Omental fat pad (tissue), 4 donors: ENCODE results near the gene HPCAL1. TPM values are rescaled to one million over a fixed set of nuclear protein-coding genes. Genes with fewer than 3 reads are reported as not detected.

Experiments
- ATAC-seq: fragments of 150-250 bp; one replicate; pipeline ENCODE4 v1.9.1; 2016; ENCODE audit warnings: mild to moderate bottlenecking, moderate library complexity; ENCODE audit not compliant: low FRiP score
- DNase-seq: peaks from one replicate; pipeline ENCODE4 v3.0.0-alpha.2; 2019; ENCODE audit warnings: low spot score
- total RNA-seq, 4 donors: library from RNA; depleted of rRNA; stranded (reverse); fragments of >200 nt; gene quantifications; one replicate each; pipeline ENCODE4 v1.1.0, GENCODE V29; 2016
- TF ChIP-seq, protein P1 (sequence below), 3 donors: fragments of 450-650 bp; IDR thresholded peaks; one replicate each; pipeline ENCODE4 v1.5.1; 2016 to 2017; ENCODE audit warnings: antibody characterized with exemption in 3 of 3, mild to moderate bottlenecking in 3 of 3, moderate library complexity in 2 of 3

HPCAL1 gene
- total RNA-seq, 4 donors from 2014 or later, result 51.8 to 75.8 (median 67.8) TPM

DNA sequence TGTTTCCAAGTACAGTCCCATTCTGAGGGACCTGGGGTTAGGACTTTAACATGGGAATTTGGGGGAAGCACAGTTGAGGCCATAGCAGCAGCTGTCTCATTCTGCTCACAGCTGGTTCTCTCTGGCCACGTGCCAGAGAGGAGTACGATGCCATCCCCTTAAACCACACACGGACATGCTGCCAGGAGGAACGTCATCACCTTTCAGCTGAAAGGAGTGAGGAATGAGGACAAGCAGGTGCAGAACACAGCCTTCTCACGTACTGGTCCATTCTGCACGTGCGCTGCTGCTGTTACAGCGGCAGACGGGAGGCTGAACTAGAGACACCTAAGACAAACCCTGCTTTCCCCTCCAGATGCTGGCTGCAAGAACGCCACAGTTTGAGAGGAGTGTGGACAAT, 111.9 kb downstream of the HPCAL1 start:
- DNase-seq (no peak), ATAC-seq (no peak)
- TF ChIP-seq, protein P1, sequence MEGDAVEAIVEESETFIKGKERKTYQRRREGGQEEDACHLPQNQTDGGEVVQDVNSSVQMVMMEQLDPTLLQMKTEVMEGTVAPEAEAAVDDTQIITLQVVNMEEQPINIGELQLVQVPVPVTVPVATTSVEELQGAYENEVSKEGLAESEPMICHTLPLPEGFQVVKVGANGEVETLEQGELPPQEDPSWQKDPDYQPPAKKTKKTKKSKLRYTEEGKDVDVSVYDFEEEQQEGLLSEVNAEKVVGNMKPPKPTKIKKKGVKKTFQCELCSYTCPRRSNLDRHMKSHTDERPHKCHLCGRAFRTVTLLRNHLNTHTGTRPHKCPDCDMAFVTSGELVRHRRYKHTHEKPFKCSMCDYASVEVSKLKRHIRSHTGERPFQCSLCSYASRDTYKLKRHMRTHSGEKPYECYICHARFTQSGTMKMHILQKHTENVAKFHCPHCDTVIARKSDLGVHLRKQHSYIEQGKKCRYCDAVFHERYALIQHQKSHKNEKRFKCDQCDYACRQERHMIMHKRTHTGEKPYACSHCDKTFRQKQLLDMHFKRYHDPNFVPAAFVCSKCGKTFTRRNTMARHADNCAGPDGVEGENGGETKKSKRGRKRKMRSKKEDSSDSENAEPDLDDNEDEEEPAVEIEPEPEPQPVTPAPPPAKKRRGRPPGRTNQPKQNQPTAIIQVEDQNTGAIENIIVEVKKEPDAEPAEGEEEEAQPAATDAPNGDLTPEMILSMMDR (IDR thresholded peaks at IDR 0.05), result no peak

DNA sequence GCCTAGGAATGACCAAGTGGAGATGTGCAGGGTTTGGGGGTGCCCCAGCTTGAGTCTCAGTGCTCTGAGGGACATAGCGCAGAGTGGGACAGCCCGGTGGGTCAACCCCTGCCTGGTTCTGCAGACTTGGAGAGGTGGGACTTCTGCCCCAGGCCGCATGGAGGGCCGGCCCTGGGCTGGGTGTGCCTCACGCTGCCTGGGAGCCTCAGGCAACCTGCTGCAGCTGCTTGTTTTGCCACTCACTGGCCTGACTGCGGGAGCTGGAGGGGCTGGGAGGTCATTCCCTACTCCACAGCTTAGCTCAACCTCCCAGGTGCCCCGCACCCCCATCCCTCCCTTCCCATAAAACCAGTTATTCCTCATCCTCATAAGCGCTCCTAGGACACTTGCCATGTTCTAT, 112.3 kb downstream of the HPCAL1 start:
- TF ChIP-seq, protein P1 (IDR thresholded peaks at IDR 0.05), result no peak
- ATAC-seq (no peak), DNase-seq (no peak)

DNA sequence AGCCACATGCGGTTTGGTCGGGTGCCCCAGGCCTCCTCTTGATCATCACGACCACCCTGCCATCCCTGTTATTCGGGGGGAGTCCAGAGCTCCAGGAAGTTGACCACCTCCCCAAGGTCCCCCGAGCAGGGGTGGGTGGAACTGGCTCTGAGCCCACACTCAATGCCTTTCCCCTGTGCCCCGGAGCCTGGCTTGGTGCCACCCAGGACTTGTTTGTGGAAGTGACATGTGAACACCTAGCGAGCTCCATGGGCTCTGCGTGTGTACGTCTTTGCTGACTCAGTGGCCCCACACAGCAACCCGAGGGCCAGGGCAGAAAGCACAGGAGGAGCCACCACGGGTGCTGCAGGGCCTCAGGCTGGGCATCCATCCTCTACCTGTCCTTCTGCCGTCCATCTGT, 112.9 kb downstream of the HPCAL1 start:
- ATAC-seq, result no peak
- TF ChIP-seq, protein P1 (IDR thresholded peaks at IDR 0.05), result no peak
- DNase-seq, result no peak

DNA sequence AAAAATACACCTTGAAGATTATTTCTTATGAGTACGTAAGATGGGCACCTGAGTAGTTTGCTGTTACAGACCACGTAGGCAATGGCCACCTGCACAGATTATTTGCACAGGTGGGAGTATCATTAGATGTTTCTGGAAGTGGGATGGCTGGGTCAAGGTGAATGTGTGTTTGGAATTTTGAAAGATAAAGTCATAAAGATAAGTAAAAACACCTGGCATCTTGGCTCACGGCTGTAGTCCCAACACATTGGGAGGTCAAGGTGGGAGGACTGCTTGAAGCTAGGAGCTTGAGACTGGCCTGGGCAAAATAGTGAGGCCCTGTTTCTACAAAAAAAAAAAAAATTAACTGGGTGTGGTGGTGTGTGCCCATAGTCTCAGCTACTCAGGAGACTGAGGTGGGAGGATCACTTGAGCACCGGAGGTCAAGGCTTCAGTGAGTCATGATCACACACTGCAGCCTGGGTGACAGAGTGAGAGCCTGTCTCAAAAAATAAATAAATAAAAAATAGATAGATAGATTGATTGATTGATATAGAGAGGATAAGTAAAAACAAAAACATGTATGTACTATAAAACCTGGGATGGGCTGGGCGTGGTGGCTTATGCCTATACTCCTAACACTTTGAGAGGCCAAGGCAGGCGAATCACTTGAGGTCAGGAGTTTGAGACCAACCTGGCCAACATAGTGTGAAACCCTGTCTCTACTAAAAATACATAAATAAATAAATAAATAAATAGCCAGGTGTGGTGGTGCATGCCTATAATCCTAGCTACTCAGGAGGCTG, 115.0 kb downstream of the HPCAL1 start:
- no peak for DNase-seq
- no peak for ATAC-seq
- TF ChIP-seq, protein P1 (IDR thresholded peaks at IDR 0.05), result no peak

DNA sequence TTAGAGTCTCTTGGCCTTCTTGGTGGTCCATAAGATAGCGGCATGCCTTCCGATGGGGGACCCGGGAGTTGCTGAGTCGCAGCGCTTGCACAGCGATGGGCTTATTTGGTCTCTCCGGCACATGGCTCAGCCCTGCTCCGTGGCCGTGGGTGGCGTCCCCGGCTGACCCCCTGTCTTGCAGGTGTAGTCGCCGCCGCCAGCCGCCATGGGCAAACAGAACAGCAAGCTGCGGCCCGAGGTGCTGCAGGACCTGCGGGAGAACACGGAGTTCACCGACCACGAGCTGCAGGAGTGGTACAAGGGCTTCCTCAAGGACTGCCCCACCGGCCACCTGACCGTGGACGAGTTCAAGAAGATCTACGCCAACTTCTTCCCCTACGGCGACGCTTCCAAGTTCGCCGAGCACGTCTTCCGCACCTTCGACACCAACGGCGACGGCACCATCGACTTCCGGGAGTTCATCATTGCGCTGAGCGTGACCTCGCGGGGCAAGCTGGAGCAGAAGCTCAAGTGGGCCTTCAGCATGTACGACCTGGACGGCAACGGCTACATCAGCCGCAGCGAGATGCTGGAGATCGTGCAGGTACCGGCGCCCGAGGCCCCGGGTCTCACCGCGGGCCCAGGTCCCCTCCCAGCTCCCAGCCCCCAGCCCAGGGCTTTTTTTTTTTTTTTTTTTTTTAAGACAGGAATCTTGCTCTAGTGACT, 117.0 kb downstream of the HPCAL1 start:
- TF ChIP-seq, protein P1 (IDR thresholded peaks at IDR 0.05), result no peak
- DNase-seq, result no peak
- no peak for ATAC-seq

DNA sequence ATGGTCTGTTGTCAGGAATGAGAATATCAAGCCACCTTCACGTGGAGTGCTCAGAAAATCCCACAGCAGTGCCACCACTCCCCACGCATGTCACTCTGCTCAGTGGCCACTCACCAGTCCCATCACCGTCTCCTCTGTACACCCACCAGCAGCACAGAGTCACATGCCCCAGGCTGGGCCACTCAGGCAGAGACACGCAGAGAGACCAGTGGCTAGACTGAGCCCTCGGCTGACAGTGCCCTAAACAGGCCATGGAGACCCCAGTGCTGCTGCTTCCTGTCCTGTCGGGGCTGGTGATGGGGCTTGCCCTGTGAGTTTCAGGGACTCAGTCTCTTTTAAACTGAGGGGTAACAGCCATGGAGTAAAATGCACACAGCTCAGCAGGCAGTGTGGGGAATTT, 119.5 kb downstream of the HPCAL1 start:
- ATAC-seq (no peak), DNase-seq (no peak)
- TF ChIP-seq, protein P1 (IDR thresholded peaks at IDR 0.05), result no peak
